Ramos (cell line): ENCODE measurements around the gene PMPCA.
"Not testable (repeated sequence)": the region's sequence is repeated elsewhere in the genome, so short reads cannot be mapped to it uniquely, and the experiment has no call there.

Experiments
- in situ Hi-C: fragments of 300-500 bp; cut with MboI; formaldehyde crosslinking; loops from one replicate; pipeline ENCODE4 v1.14.3; 2022; ENCODE audit warnings: low sequenced_read_pairs; ENCODE audit not compliant: unreplicated experiment

Gene PMPCA

DNA sequence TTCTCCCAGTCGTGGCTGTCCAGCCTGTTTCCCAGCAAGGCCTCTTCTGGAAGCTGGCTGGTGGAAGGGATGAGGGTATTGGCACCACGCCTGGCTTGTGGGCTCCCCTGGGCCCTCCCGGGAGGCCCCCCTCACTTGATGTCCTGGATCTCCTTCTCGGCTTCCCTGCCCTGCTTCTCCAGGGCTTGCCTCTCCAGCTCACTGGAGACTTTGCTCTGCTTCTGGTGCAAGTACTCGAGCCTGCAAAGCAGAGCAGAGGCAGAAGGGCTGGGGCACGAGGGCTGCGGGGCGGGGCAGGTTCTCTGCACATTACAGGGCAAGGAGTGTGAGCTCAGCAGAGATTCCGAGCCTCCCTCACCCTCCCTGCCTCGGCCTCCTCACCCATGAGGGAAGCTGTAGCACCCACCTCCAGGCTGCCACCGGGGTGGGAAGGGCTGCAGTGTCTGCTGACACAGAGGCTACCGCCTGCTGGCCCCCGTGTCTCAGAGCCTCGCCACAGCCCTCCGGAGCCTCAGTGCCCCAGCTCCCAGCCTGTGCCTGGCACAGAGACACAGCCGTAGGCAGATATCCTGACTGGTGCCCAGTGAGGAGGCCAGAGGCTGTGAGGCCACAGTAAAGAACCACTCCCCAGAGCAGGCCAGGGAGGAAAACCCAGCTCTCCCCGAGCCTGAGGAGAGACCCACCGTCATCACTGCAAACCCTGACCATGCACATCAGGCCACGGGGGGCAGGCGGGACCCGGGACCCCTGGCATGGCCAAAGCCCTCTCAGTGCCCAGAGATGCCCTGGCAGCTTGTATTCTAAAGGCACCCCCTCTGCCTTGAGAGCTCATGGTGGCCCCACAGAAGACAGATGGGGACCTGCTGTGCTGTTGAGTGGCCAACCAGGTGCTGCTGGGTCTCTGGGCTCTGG lies 17.7 kb upstream of the PMPCA start:
- in situ Hi-C loops: no loop called here

DNA sequence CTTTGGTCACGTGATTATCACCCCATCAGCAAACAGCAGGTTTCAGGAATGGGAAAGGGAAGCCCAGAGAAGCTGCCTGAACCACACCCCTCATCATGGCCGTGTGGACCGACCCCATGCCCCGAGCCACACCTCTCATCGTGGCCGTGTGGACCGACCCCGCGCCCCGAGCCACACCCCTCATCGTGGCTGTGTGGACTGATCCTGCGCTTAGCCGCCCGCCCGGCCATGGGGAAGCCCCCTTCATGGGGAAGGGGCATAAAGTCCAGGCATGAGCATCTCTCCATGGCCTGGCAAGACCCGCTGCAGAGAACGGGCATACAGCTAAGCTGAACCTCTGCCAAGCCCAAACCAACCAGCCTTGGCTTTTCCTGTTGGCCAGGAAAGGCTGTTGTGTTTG lies 16.9 kb upstream of the PMPCA start:
- in situ Hi-C loops: no loop called here

DNA sequence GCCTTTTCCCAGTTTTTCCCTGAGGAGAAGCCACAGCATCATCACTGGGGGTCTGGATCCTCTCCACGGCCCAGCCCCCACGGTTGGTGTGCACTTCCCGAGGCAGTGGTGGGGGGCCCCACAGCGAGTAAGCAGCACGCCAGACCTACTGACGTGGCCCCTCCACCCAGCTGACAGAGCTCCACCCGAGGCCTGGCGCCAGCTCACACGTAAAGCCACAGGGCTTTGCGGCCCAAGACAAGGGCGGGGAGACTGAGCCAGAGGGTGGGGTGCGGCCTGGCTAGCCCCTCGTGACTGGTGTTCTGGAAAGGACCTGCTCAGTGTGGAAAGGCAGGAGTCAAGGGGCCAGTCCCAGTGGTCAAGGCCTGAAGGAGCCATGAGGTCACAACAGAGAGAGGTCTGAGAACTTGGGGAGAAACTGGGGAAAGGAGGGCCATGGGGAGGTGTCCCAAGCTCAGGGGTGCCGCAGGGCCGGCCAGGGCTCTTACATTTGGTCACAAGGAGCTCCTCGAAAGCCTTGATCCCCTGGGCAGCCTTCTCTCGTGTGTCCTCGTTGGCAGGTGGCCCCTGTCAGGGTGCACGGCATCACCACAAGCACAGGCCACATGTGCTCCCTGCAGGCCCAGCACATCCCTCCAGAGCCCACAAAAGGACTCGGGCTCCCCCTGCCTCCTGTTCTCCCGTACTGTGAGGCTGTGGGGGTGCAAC lies 16.0 kb upstream of the PMPCA start:
- in situ Hi-C loops: no loop called here

DNA sequence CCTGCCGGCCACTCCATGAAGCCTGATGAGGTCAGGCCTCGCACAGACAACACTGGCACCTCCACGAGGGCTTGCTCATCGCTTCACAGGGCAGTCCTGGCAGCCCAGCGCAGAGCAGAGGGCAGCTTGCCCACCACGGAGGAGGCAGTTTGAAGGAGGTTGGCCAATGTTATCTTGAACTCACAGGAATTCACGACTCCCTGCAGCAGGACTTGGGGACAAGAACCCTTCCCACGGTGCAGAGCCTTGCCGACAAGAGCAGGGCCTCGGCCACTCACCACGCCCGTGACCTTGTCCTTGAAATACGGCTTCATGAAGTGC lies 15.5 kb upstream of the PMPCA start:
- in situ Hi-C loops: no loop called here

DNA sequence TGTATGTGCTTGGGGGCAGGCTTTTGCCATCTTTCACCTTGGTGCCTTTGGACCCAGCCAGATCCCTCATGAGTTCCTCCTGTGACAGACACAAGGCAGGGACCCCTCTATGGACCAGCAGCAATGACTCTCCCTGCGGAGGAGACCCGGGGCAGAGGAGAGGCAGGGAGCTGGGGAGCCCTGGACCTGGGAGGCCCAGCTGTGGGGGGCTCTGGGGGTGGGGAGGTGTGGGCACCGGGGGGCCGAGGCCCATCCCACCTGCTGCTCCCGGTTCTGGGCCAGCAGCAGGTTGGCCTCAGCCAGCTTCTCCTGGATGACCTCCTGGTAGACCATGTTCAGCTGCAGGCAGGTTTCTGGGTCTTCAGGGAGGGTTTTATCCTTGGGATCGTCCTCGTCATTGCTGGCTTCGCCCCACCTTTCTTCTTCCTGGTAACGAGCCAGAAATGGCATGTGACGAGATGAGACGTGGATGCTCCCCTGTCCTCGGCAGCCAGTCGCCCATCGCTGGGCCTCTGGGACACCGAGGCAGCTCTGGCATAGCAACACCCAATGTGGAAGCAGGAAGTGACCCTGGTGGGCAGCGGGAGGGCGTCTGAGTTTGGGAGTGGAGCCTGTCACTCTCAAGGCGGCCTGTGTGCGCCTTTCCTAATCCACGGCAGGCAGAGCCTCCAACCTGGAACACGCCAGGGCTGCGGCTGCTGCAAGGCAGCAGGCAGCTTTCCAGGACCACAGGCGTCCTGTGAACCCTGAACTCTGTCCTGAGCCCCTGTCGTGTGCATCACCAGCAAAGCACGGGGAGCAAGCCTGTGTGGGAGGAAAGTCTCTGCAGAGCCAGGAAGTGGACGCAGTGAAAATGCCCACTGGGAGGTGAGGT lies 14.9 kb upstream of the PMPCA start:
- in situ Hi-C loops: no loop called here

DNA sequence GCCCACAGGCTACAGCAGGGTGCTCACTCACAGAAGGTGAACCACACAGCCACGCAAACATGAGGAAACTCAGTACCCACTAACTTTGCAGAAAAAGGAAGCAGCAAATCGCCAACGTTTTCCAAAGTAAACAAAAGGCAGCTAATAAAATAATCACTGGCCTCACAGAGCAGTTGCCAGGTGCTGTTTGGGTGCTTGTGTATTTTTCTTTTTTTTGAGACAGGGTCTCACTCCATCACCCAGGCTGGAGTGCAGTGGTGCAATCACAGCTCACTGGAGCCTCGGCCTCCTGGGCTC lies 14.3 kb upstream of the PMPCA start:
- in situ Hi-C loops: no loop called here

DNA sequence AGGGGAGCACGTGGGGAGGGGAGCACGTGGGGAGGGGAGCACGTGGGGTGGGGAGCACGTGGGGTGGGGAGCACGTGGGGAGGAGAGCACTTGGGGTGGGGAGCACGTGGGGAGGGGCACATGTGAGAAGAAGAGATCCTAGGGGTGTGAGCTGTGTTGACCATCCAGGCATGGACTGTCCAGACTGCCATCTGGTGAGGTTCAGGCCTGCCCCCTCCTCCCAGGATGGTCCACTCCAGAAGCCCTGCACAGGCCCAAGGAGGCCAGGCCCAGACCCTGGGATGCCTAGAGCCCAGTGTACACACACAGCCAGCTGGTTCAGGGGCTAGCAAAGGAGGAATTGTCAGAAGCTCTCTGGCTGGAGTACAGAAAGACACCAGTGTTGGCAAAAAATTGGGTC lies 12.8 kb upstream of the PMPCA start:
- in situ Hi-C loops: no loop called here

DNA sequence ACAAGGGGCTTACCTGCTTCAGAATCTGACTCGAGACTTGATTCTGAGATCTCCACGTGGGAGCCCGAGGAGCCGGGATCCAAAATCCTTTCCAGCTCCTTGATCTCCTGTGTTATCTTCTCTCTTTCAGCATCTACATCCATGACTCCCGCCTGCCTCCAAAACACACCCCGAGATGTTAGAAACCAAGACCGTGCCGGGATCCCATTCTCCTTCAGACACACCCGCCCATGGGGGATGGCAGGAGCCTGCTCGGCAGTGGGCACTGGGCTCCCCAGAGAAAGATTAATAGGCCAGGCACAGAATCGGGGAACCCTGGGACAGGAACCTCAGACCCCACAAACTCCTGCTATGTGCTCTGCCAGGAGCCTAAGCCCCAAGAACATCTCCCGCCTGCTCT lies 12.2 kb upstream of the PMPCA start:
- in situ Hi-C loops: no loop called here

DNA sequence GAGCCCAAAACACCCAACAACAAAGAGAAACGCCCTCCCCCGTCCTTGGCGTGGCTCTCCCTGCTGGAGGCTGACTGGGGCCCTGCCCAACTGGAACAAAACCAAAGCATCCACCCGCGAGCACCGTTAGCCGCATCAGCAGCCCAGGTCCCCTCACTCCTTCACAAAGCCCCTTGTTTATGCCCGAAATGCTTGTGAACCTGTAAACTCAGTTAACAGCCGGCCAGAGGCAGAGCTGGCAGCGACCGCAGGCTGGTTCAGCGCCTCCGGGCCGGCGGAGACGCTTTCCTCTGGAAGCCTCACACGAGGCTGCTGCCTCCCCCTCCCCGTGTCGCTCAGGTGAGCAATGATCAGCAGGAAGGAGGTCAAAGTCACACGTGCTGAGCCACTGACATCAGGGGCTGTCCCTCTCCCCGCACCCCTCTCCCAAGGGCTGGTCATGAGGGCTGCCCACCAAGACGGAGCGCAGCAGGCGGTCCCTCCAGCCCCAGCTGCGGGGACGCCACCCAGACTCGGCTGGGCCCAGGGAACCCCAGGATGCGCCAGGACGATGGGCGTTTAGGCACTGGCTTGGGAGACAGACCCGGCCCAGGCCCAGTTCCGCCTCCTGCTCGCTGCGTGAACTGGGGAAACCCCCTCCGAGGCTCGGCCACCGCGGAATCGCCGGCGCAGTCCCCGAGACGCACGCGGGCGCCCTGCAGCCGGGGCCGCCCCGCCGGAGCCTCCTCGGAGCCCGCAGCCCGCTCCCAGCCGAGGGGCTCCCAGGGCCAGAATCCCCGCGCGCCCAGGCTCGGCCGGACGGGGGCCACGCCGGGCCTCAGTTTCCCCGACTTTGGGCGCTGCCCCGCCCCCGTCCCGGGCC lies 11.1 kb upstream of the PMPCA start:
- in situ Hi-C loops: no loop called here

DNA sequence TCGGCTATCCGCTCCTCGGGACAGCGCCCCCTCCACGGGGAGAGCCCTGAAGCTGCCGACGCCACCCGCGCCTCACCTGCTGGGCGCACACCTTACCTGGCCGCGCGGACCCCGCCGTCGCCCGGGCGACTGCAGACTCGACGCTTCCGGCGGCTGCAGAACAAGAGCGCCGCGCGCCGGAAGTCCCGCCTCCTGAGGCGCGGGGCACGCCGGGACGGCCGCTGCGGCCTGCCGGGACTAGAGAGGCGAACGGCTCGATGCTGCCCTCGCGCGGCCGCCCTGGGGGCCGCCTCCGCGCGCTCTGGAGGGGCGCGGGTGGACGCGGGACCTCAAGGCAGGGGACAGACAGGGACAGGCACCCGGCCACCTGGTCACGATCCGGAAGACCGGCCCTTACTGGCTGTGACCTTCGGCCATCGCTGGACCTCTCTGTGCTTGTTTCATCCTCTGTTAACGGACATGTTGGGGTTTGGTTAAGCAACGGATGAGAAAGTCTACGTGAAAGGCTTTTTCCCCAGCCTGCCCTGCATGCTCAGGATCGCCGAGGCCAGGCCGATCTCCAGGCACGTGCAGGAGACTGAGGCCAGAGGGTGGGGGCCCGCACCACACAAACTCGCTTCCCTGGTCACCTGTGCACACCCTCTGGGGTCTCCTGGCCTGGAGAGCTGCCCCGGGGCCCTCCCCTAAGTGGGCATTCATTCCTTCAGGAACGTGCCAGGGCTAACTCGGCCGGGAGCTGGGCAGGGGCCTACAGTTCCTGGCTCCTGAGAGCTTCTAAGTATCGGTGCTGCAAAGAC lies 10.2 kb upstream of the PMPCA start, which contains the start of gene SNAPC4:
SNAPC4 (minus strand) TSS at position 133 of the 797 bp plus-strand sequence. CDS start 1,742 bp downstream, outside the sequence.
- in situ Hi-C loops: no loop called here

DNA sequence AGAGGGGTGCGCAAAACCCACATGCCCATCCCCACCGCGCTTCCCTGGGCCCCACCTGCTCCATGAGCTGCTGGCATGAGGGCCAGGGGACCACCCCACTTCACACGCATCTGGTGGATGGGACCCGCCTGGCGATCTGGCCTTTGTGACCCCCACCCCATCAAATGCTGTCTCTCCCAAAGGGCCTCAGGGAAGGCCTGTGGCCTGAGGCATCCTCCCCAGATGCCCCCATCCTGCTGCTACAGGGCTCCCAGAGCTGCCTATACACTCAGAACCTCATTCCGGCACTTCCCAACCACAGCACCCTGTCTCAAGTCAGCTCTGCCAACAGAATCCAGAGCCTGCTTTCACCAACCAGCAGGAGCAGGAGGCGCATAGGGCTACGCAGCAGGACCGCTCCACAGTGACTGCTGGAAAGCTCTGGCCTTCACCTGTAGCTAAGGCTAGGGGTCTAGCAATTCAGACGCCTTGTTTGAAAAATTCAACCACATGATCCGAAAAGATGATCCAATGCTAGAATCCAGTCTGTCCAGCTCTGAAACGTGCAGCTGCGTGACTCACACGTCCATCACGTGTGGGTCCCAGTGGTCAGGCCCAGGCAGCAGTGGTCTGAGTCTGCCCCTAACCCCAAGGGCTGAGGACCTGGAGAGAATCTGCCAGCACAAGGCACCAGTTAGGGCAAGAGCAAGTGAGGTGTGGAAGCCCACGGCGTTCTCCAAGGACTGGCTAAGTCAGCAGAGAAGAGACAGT lies 9.1 kb upstream of the PMPCA start:
- in situ Hi-C loops: no loop called here

DNA sequence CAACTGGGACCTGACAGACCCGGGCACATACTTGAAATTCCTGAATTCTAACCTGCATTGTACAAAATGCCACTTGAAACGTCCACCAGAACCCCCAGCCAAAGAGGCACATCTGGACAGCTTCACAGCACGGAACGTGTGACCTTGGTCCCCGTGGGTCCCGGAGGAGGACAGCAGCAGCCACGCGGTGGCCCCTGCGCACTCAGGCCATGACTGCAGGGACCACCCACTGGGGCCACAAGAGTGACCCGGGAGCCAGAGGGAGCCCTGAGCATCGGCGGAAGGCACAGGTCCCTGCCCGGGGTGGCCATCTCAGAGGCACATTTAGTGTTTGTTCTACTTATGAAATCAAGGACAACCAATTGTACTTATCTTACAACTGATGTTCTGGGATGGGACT lies 8.4 kb upstream of the PMPCA start:
- in situ Hi-C loops: no loop called here

DNA sequence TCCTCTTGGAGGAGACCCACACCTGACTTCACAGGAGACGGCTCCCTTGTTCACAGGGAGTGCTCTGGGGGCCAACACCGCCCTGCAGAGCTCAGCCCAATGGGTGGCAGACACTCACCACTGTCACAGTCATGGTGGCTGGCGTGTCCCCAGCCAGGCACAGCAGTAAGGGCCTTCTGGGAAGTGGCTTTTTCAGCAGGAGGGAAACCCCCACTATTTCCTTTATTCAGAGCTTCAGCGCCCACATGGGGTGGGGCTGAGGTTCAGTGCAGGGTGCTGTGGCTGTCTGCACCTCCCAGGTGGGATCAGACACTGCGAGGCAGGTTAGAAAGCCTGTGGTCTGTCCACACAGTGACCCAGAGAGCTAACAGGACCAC lies 6.9 kb upstream of the PMPCA start:
- in situ Hi-C loops: no loop called here

DNA sequence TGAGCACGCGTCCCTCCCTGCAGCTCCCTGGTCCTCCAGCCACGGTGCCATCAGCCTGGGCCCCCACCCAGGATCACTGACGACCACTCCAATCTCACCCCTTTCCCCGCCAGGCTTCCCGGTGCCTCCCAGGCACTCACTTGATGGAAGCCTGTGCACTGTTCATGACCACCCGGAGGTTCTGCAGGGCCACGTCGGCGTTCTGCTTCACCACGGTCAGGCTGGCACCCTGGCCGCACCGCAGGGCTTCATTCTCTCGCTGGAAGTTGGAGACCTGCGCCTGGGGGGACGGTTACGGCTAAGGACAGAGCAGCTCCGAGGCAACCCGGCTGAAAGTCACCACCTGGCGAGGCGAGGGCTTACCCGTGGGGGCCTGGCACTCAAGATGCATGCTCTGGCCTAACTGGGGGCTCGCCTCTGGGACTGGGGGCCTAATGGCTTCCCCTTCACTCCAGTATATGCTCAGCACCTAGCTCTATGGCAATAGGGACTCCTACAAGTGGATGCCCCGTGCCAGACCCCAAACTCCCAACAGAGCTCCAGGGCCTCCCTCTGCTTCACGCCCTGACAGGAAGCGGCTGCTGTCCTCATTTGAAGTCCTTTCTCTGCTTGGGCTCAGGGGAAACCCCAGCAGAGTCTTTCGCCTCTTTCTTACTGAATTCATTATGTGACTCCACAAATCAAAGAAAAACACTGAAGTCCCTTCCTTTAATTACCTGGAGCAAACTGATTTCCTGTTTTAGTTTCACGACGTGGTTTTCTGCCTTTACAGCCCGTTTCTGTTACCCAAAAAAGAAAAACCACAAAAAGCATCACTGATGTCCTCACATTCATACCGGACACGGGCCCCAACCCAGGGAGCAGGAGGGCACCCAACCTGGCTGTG lies 6.3 kb upstream of the PMPCA start:
- in situ Hi-C loops: no loop called here

DNA sequence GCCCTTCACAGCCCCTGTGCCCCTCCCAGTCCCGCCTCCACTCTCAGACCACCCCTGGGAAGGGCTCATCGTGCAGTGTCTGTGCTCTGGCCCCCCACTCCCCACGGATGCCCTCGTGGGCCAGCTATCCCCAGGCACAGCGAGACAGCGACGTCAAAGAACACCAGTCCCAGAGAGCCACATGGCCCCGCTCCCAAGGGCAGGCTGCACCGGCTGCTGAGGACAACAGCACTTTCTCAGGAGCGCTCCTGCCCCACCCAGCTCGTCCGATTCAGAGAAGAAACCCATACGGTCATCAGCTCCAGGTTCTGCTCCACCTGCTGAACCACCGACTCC lies 5.7 kb upstream of the PMPCA start:
- in situ Hi-C loops: no loop called here

DNA sequence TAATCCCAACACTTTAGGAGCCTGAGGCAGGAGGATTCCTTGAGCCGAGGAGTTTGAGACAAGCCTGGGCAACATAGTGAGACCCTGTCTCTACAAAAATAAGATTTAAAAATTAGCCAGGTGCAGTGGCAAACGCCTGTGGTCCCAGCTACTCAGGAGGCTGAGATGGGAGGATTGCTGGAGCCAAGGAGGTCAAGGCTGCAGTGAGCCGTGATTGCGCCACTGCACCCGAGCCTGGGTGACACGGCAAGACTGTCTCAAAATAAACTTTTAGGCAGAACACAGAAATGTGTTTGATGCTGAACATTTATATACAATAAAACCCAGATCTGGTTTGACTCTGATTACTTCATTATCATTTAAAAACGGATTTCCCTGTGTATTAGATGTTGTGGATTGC lies 5.0 kb upstream of the PMPCA start:
- in situ Hi-C loops: no loop called here

DNA sequence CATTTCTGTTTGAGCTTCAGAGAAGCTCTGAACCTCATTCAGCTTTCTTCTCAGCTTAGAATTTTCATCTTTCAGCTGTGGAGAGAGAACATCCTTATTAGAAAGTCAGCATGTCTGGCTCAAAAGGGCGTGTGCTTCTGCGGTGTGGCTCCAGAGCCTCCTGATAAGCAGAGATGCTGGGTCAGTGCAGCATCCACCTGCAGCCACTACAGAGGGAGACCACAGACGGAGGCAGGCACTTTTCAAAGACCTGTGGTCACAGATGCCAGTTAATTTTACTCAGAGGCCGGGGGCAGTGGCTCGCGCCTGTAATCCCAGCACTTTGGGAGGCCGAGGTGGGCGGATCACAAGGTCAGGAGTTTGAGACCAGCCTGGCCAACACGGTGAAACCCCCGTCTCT lies 4.6 kb upstream of the PMPCA start:
- in situ Hi-C loops: not testable (repeated sequence)

DNA sequence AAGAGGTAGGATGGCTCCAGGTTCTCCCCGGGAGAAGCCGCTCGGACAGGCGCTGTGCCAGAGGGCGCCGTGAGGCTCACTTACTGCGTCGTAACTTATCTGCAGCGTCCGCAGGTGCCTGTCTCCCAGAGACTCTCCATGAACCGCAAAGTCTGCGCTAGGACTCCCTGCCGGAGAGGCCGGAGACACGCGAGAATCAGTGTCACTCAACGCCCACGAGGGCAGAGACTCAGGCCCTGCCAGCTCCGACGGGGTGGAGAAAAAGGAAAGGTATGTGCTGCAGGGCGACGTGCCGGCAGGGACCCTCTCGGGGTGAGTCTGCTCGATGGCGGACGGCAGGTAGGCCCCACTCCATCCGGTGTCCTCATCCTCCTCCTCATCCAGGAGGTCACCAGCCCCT lies 3.4 kb upstream of the PMPCA start:
- in situ Hi-C loops: not testable (repeated sequence)
